H9 (cell line): ENCODE measurements around the gene KCNG2. TPM values are rescaled to one million over a fixed set of nuclear protein-coding genes. Genes with fewer than 3 reads are reported as not detected.

ENCODE experiments used
- DNase-seq: peaks from one replicate; pipeline ENCODE4 v3.0.0-alpha.2; 2017
- H2AFZ ChIP-seq: one replicate; pipeline ENCODE4 v1.6.1; 2013; ENCODE audit warnings: mild to moderate bottlenecking, low read length, control low read depth, moderate library complexity
- H2AK5ac ChIP-seq: 2 replicates; pipeline ENCODE4 v1.6.1; 2013; ENCODE audit warnings: low read length, control low read depth, mixed read lengths; ENCODE audit not compliant: insufficient read length
- H2BK120ac ChIP-seq: one replicate; pipeline ENCODE4 v1.6.1; 2013; ENCODE audit warnings: low read depth, mild to moderate bottlenecking, low read length, control low read depth, inconsistent platforms; ENCODE audit not compliant: poor library complexity, severe bottlenecking
- H2BK12ac ChIP-seq: 2 replicates; pipeline ENCODE4 v1.6.1; 2013; ENCODE audit warnings: low read length, control low read depth, mixed read lengths, low read depth; ENCODE audit not compliant: insufficient read length
- H2BK15ac ChIP-seq: 2 replicates; pipeline ENCODE4 v1.6.1; 2013; ENCODE audit warnings: low read depth, low read length, control low read depth
- H2BK20ac ChIP-seq: one replicate; pipeline ENCODE4 v1.6.1; 2013; ENCODE audit warnings: low read depth, mild to moderate bottlenecking, low read length, control low read depth, inconsistent platforms; ENCODE audit not compliant: poor library complexity, severe bottlenecking
- H2BK5ac ChIP-seq: 2 replicates; pipeline ENCODE4 v1.6.1; 2013; ENCODE audit warnings: low read length, control low read depth, mixed read lengths; ENCODE audit not compliant: insufficient read length
- H3K14ac ChIP-seq: 2 replicates; pipeline ENCODE4 v1.6.1; 2013; ENCODE audit warnings: low read length, control low read depth; ENCODE audit not compliant: insufficient read depth
- H3K18ac ChIP-seq: 2 replicates; pipeline ENCODE4 v1.6.1; 2013; ENCODE audit warnings: low read depth, mild to moderate bottlenecking, mixed read lengths, low read length, control low read depth; ENCODE audit not compliant: insufficient read length
- H3K23ac ChIP-seq: 2 replicates; pipeline ENCODE4 v1.6.1; 2013; ENCODE audit warnings: low read length, control low read depth, mixed read lengths, low read depth; ENCODE audit not compliant: insufficient read length
- H3K23me2 ChIP-seq: 2 replicates; pipeline ENCODE4 v1.6.1; 2013; ENCODE audit warnings: low read depth, mild to moderate bottlenecking, mixed read lengths, low read length, control low read depth; ENCODE audit not compliant: insufficient read length, poor library complexity, severe bottlenecking
- H3K27ac ChIP-seq: 2 replicates; pipeline ENCODE4 v1.5.1; 2013; ENCODE audit warnings: low read length, control low read depth, mixed read lengths, low read depth; ENCODE audit not compliant: insufficient read length
- H3K27me3 ChIP-seq: 2 replicates; pipeline ENCODE4 v1.6.1; 2013; ENCODE audit warnings: low read length, control low read depth, inconsistent platforms; ENCODE audit not compliant: insufficient read depth
- H3K4ac ChIP-seq: 2 replicates; pipeline ENCODE4 v1.6.1; 2013; ENCODE audit warnings: low read depth, mild to moderate bottlenecking, control low read depth, inconsistent platforms, low read length, moderate library complexity
- H3K4me1 ChIP-seq: 2 replicates; pipeline ENCODE4 v1.6.1; 2013; ENCODE audit warnings: low read length, control low read depth, inconsistent platforms; ENCODE audit not compliant: insufficient read depth
- H3K4me2 ChIP-seq: 2 replicates; pipeline ENCODE4 v1.6.1; 2013; ENCODE audit warnings: low read length, control low read depth, mixed read lengths; ENCODE audit not compliant: insufficient read length, insufficient read depth
- H3K56ac ChIP-seq: 2 replicates; pipeline ENCODE4 v1.6.1; 2013; ENCODE audit warnings: low read depth, mild to moderate bottlenecking, mixed read lengths, low read length, control low read depth; ENCODE audit not compliant: insufficient read length
- H3K79me1 ChIP-seq: 2 replicates; pipeline ENCODE4 v1.6.1; 2013; ENCODE audit warnings: low read depth, mild to moderate bottlenecking, moderate library complexity, low read length, control low read depth, inconsistent platforms; ENCODE audit not compliant: insufficient read depth, poor library complexity, severe bottlenecking
- H3K79me2 ChIP-seq: 2 replicates; pipeline ENCODE4 v1.6.1; 2013; ENCODE audit warnings: low read length, control low read depth, inconsistent platforms; ENCODE audit not compliant: insufficient read depth
- H3K9ac ChIP-seq: 2 replicates; pipeline ENCODE4 v1.6.1; 2013; ENCODE audit warnings: low read length, control low read depth, mixed read lengths; ENCODE audit not compliant: insufficient read length; ENCODE audit errors: extremely low read depth
- H3K9me3 ChIP-seq: one replicate; pipeline ENCODE4 v1.6.1; 2013; ENCODE audit warnings: low read depth, low read length, inconsistent platforms; ENCODE audit not compliant: control insufficient read depth
- H3T11ph ChIP-seq: one replicate; pipeline ENCODE4 v1.6.1; 2013; ENCODE audit warnings: mild to moderate bottlenecking, low read length, control low read depth, inconsistent platforms
- H4K20me1 ChIP-seq: one replicate; pipeline ENCODE4 v1.6.1; 2013; ENCODE audit not compliant: control insufficient read depth, insufficient read length, insufficient read depth
- H4K5ac ChIP-seq: 2 replicates; pipeline ENCODE4 v1.6.1; 2013; ENCODE audit warnings: low read depth, mild to moderate bottlenecking, mixed read lengths, low read length, control low read depth; ENCODE audit not compliant: insufficient read length
- H4K8ac ChIP-seq: replicated peaks from 2 replicates; pipeline ENCODE4 v1.6.1; 2013; ENCODE audit warnings: low read length, control low read depth, mixed read lengths, low read depth; ENCODE audit not compliant: insufficient read length
- H4K91ac ChIP-seq: 2 replicates; pipeline ENCODE4 v1.6.1; 2013; ENCODE audit warnings: low read depth, mild to moderate bottlenecking, moderate library complexity, mixed read lengths, low read length, control low read depth; ENCODE audit not compliant: insufficient read length
- H3K27ac Mint-ChIP-seq, 3 experiments: 2 replicates in 2 of 3; 3 replicates in 1 of 3; pipeline ENCODE4 v1.8.0; 2020 to 2021; ENCODE audit warnings: mixed read lengths in 3 of 3, mild to moderate bottlenecking in 1 of 3, moderate library complexity in 1 of 3
- H3K27me3 Mint-ChIP-seq: 2 replicates; pipeline ENCODE4 v1.8.0; 2021; ENCODE audit warnings: low read depth, mild to moderate bottlenecking, moderate library complexity, mixed read lengths
- H3K36me3 Mint-ChIP-seq, 3 experiments: 2 replicates in 2 of 3; 3 replicates in 1 of 3; pipeline ENCODE4 v1.8.0; 2020 to 2021; ENCODE audit warnings: low read depth in 3 of 3, mixed read lengths in 3 of 3; ENCODE audit not compliant: insufficient read depth in 1 of 3
- H3K4me1 Mint-ChIP-seq, 2 experiments: 2 replicates each; pipeline ENCODE4 v1.8.0; 2020; ENCODE audit warnings: mixed read lengths in 2 of 2
- H3K4me3 Mint-ChIP-seq, 2 experiments: 2 replicates in 1 of 2; 3 replicates in 1 of 2; pipeline ENCODE4 v1.8.0; 2020 to 2021; ENCODE audit warnings: mild to moderate bottlenecking in 2 of 2, mixed read lengths in 2 of 2, moderate library complexity in 1 of 2
- H3K9me3 Mint-ChIP-seq, 2 experiments: 2 replicates in 1 of 2; 3 replicates in 1 of 2; pipeline ENCODE4 v1.8.0; 2020; ENCODE audit warnings: mild to moderate bottlenecking in 2 of 2, mixed read lengths in 2 of 2, moderate library complexity in 1 of 2
- WGBS: extraction: QIAGEN DNeasy Blood & Tissue Kit; methylation state at CpG from one replicate; pipeline ENCODE4 v1.1.7; 2013; ENCODE audit warnings: missing lambda C conversion rate, low lambda C conversion rate, mixed read lengths; ENCODE audit not compliant: insufficient read length; ENCODE audit errors: extremely low coverage; 5-methylcytosine and 5-hydroxymethylcytosine counted together
- total RNA-seq: library from RNA; stranded (reverse); gene quantifications from 2 replicates; pipeline ENCODE4 v1.2.1, GENCODE V29; 2021
- TF ChIP-seq, protein P1 (sequence below): fragments of 200-600 bp; sonication (generic); conservative IDR thresholded peaks from 3 replicates; pipeline ENCODE4 v1.8.0; 2021; ENCODE audit warnings: antibody characterized with exemption, mild to moderate bottlenecking

Gene KCNG2
- total RNA-seq, 1 experiment from 2014 or later, result 0.15 TPM

- Mint-ChIP-seq H3K4me3 (no peak overlapping the region), H3K9me3 (peaks cover 63 to 82% of the 10 kb centered on the region in 2 experiments), H3K27ac (no peak overlapping the region), H3K27me3 (peaks cover 36% of the 10 kb centered on the region), H3K4me1 (no peaks in the 10 kb centered on the region), H3K36me3 (peaks cover 25 to 50% (median 46%) of the 10 kb centered on the region in 3 experiments)
- Histone ChIP-seq H4K5ac (no peak overlapping the region), H3K18ac (no peak overlapping the region), H3K14ac (no peak overlapping the region), H4K8ac (no peak overlapping the region), H3K9me3 (peaks cover 44% of the 10 kb centered on the region), H3K4me1 (no peaks in the 10 kb centered on the region), H3K27ac (no peak overlapping the region), H3T11ph (no peak overlapping the region), H2BK5ac (no peak overlapping the region), H3K79me2 (no peaks in the 10 kb centered on the region), H2BK120ac (no peak overlapping the region), H3K4ac (no peak overlapping the region), H3K9ac (no peak overlapping the region), H2BK15ac (no peak overlapping the region), H3K79me1 (no peaks in the 10 kb centered on the region), H2BK12ac (no peak overlapping the region), H3K4me2 (no peak overlapping the region), H3K23ac (no peak overlapping the region), H2AFZ (no peak overlapping the region), H3K27me3 (no peaks in the 10 kb centered on the region), H4K20me1 (no peaks in the 10 kb centered on the region), H3K56ac (no peak overlapping the region), H3K23me2 (no peaks in the 10 kb centered on the region), H4K91ac (no peak overlapping the region), H2AK5ac (no peak overlapping the region), H2BK20ac (no peak overlapping the region)
- TF ChIP-seq, protein P1, sequence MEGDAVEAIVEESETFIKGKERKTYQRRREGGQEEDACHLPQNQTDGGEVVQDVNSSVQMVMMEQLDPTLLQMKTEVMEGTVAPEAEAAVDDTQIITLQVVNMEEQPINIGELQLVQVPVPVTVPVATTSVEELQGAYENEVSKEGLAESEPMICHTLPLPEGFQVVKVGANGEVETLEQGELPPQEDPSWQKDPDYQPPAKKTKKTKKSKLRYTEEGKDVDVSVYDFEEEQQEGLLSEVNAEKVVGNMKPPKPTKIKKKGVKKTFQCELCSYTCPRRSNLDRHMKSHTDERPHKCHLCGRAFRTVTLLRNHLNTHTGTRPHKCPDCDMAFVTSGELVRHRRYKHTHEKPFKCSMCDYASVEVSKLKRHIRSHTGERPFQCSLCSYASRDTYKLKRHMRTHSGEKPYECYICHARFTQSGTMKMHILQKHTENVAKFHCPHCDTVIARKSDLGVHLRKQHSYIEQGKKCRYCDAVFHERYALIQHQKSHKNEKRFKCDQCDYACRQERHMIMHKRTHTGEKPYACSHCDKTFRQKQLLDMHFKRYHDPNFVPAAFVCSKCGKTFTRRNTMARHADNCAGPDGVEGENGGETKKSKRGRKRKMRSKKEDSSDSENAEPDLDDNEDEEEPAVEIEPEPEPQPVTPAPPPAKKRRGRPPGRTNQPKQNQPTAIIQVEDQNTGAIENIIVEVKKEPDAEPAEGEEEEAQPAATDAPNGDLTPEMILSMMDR, result no peak
- WGBS, result no CpG with 5 or more reads among the region's 15 CpGs
- DNase-seq, result no peak
These were observed 100.3 kb downstream of the KCNG2 start for GRCh38 chr18:79897940-79898625.
